CD4-positive, alpha-beta T cell treated with Interleukin-4 for 1 hour (primary cell): ENCODE measurements around the gene URB1.

Source experiments
- DNase-seq, 2 donors: peaks; one replicate each; pipeline ENCODE4 v3.0.0-alpha.2; 2020 to 2022

The URB1 gene

GRCh38 chr21:32340863-32341848 lies 51.7 kb downstream of the URB1 start:
- DNase-seq: no peak

- no peak for DNase-seq
Observed at GRCh38 chr21:32338209-32338921, 54.4 kb downstream of the URB1 start.

- no peak for DNase-seq
Observed at GRCh38 chr21:32337206-32337605, 55.6 kb downstream of the URB1 start.

GRCh38 chr21:32336711-32337110 lies 56.1 kb downstream of the URB1 start:
- no peak for DNase-seq

GRCh38 chr21:32335601-32336575 lies 56.9 kb downstream of the URB1 start:
- DNase-seq: no peak

GRCh38 chr21:32334980-32335531 lies 57.8 kb downstream of the URB1 start:
- DNase-seq: no peak

- no peak for DNase-seq
Observed at GRCh38 chr21:32333953-32334673, 58.7 kb downstream of the URB1 start.

- DNase-seq: no peak
Observed at GRCh38 chr21:32332463-32332951, 60.3 kb downstream of the URB1 start.

GRCh38 chr21:32331444-32332305 lies 61.1 kb downstream of the URB1 start:
- no peak for DNase-seq

GRCh38 chr21:32330784-32331311 lies 62.0 kb downstream of the URB1 start:
- DNase-seq: no peak

GRCh38 chr21:32329776-32330175 lies 63.0 kb downstream of the URB1 start:
- DNase-seq: no peak

- DNase-seq: no peak
Observed at GRCh38 chr21:32329331-32329730, 63.5 kb downstream of the URB1 start.

GRCh38 chr21:32328595-32328994 lies 64.2 kb downstream of the URB1 start:
- no peak for DNase-seq

- no peak for DNase-seq
Observed at GRCh38 chr21:32325706-32326105, 67.1 kb downstream of the URB1 start.

GRCh38 chr21:32322676-32323075 lies 70.1 kb downstream of the URB1 start:
- no peak for DNase-seq

GRCh38 chr21:32322103-32322502 lies 70.7 kb downstream of the URB1 start:
- no peak for DNase-seq

GRCh38 chr21:32321480-32321879 lies 71.3 kb downstream of the URB1 start:
- DNase-seq: no peak

- DNase-seq: no peak
Observed at GRCh38 chr21:32320726-32321125, 72.1 kb downstream of the URB1 start.

- DNase-seq: no peak
Observed at GRCh38 chr21:32320059-32320458, 72.8 kb downstream of the URB1 start.

GRCh38 chr21:32319012-32319411 lies 73.8 kb downstream of the URB1 start:
- DNase-seq: no peak
